MM.1S (cell line): ENCODE measurements around the gene EMP2.

ENCODE experiments used
- DNase-seq: peaks from one replicate; pipeline ENCODE4 v3.0.0-alpha.2; 2015
- H2AFZ ChIP-seq: fragments of 300-600 bp; sonication (generic); 2 replicates; pipeline ENCODE4 v1.6.0; 2016; ENCODE audit warnings: antibody characterized with exemption, low read length
- H3F3A ChIP-seq: fragments of 300-600 bp; sonication (generic); 2 replicates; pipeline ENCODE4 v1.6.1; 2016; ENCODE audit warnings: mild to moderate bottlenecking, antibody characterized with exemption, low read length, moderate library complexity, mixed read lengths; ENCODE audit not compliant: insufficient read depth
- H3K27ac ChIP-seq: fragments of 300-600 bp; sonication (generic); 2 replicates; pipeline ENCODE4 v1.5.1; 2016; ENCODE audit warnings: mild to moderate bottlenecking, low read length
- H3K27me3 ChIP-seq: fragments of 300-600 bp; sonication (generic); replicated peaks from 2 replicates; pipeline ENCODE4 v1.6.0; 2016; ENCODE audit warnings: low read length; ENCODE audit not compliant: insufficient read depth
- H3K36me3 ChIP-seq: fragments of 300-600 bp; sonication (generic); replicated peaks from 2 replicates; pipeline ENCODE4 v1.6.1; 2016; ENCODE audit warnings: mild to moderate bottlenecking, low read length, mixed read lengths; ENCODE audit not compliant: insufficient read depth
- H3K4me1 ChIP-seq: fragments of 300-600 bp; sonication (generic); 2 replicates; pipeline ENCODE4 v1.6.1; 2016; ENCODE audit warnings: low read length, mixed read lengths
- H3K4me2 ChIP-seq: fragments of 300-600 bp; sonication (generic); 2 replicates; pipeline ENCODE4 v1.6.0; 2016; ENCODE audit warnings: low read depth, low read length
- H3K4me3 ChIP-seq: fragments of 300-600 bp; sonication (generic); 2 replicates; pipeline ENCODE4 v1.5.1; 2016; ENCODE audit warnings: low read length, mixed read lengths
- H3K79me2 ChIP-seq: fragments of 300-600 bp; sonication (generic); 2 replicates; pipeline ENCODE4 v1.6.1; 2016; ENCODE audit warnings: mixed run types, low read length, mixed read lengths
- H3K9ac ChIP-seq: fragments of 300-600 bp; sonication (generic); 2 replicates; pipeline ENCODE4 v1.6.1; 2016; ENCODE audit warnings: low read length, mixed read lengths
- H3K9me2 ChIP-seq: fragments of 300-600 bp; sonication (generic); replicated peaks from 2 replicates; pipeline ENCODE4 v1.6.1; 2016; ENCODE audit warnings: mild to moderate bottlenecking, low read length, mixed read lengths; ENCODE audit not compliant: insufficient read depth
- H3K9me3 ChIP-seq: fragments of 300-600 bp; sonication (generic); replicated peaks from 2 replicates; pipeline ENCODE4 v1.6.1; 2016; ENCODE audit warnings: mild to moderate bottlenecking, low read length, mixed read lengths; ENCODE audit not compliant: insufficient read depth
- H4K20me1 ChIP-seq: fragments of 300-600 bp; sonication (generic); 2 replicates; pipeline ENCODE4 v1.6.1; 2016; ENCODE audit warnings: mild to moderate bottlenecking, low read length, moderate library complexity, mixed read lengths; ENCODE audit not compliant: insufficient read depth
- CTCF ChIP-seq: fragments of 300-600 bp; sonication (generic); IDR thresholded peaks from 2 replicates; pipeline ENCODE4 v1.5.1; 2016; ENCODE audit warnings: antibody characterized with exemption, low read length, mixed read lengths
- EZH2 ChIP-seq: fragments of 300-600 bp; sonication (generic); optimal IDR thresholded peaks from 2 replicates; pipeline ENCODE3; 2017; ENCODE audit warnings: low read depth, mild to moderate bottlenecking, antibody characterized with exemption, low read length, mixed read lengths
- EZH2phosphoT487 ChIP-seq: fragments of 300-600 bp; sonication (generic); IDR thresholded peaks from 2 replicates; pipeline ENCODE4 v1.6.1; 2018; ENCODE audit warnings: antibody characterized with exemption, low read length

Gene EMP2

GRCh38 chr16:10610499-10611184 is 30.2 kb upstream of the EMP2 start:
- Histone ChIP-seq H3K9me3 (no peaks in the 10 kb centered on the region), H3K4me3 (no peak overlapping the region), H3K9ac (no peak overlapping the region), H2AFZ (no peak overlapping the region), H3K36me3 (no peaks in the 10 kb centered on the region), H3K9me2 (no peaks in the 10 kb centered on the region), H3K27ac (no peak overlapping the region), H3K4me1 (0 out of 2 replicates have a peak, but pooled peaks cover 3% of the 10 kb centered on the region), H3K27me3 (no peaks in the 10 kb centered on the region), H3F3A (no peaks in the 10 kb centered on the region), H4K20me1 (no peaks in the 10 kb centered on the region), H3K4me2 (no peak overlapping the region), H3K79me2 (no peaks in the 10 kb centered on the region)
- TF ChIP-seq EZH2 (no peak), CTCF (no peak), EZH2phosphoT487 (no peak)
- DNase-seq: no peak

GRCh38 chr16:10609402-10609774 is 29.0 kb upstream of the EMP2 start:
- Histone ChIP-seq H3K9me2 (no peaks in the 10 kb centered on the region), H3K79me2 (no peaks in the 10 kb centered on the region), H4K20me1 (no peaks in the 10 kb centered on the region), H3K9me3 (no peaks in the 10 kb centered on the region), H3K27ac (no peak overlapping the region), H3K4me3 (no peak overlapping the region), H2AFZ (no peak overlapping the region), H3K36me3 (no peaks in the 10 kb centered on the region), H3K9ac (no peak overlapping the region), H3K4me2 (no peak overlapping the region), H3F3A (no peaks in the 10 kb centered on the region), H3K27me3 (no peaks in the 10 kb centered on the region), H3K4me1 (0 out of 2 replicates have a peak, but pooled peaks cover 3% of the 10 kb centered on the region)
- TF ChIP-seq EZH2phosphoT487 (no peak), CTCF (no peak), EZH2 (no peak)
- DNase-seq: no peak

DNA sequence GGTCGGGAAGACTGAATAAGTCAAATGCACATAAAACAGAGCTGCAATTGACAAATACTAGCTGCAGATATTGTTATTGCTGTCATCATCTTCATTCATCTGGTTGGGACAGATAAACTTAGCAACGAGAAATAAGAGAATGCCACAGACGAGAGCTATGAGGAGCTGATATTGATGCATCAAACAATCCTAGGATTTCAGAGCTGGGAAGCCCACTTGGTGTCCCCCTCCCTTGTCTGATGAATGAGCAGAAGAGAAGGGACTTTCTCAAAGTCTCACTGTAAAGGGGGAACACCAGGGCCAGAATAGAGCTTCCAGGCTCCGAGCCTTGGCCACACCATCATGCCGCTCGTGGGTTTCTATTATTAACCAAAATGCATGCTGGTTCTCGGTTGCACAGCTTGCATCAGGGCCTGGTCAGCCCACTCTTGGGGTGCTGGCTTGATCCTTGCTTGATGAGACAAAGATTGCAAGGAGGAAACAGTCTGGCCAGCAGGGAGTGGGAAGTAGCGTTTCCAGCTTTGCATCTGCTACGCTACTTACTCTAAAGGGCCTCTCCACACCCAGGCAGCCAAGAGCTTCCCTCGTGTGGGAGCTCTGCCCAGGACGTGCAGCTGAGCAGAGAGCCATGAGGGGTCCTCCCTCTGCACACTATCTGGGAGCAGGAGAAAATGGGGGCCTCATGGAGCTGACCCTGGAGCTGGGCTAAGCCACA is 28.4 kb upstream of the EMP2 start:
- no peak overlapping the region for H3K27ac ChIP-seq
- no peaks in the 10 kb centered on the region for H3K27me3 ChIP-seq
- H4K20me1 ChIP-seq: no peaks in the 10 kb centered on the region
- DNase-seq: no peak
- H3K79me2 ChIP-seq: no peaks in the 10 kb centered on the region
- H3K36me3 ChIP-seq: no peaks in the 10 kb centered on the region
- H3K4me1 ChIP-seq: 0 out of 2 replicates have a peak, but pooled peaks cover 3% of the 10 kb centered on the region
- H3K4me2 ChIP-seq: no peak overlapping the region
- no peak overlapping the region for H2AFZ ChIP-seq
- TF ChIP-seq EZH2phosphoT487 (no peak), CTCF (no peak), EZH2 (no peak)
- no peak overlapping the region for H3K4me3 ChIP-seq
- H3K9me3 ChIP-seq: no peaks in the 10 kb centered on the region
- H3K9ac ChIP-seq: no peak overlapping the region
- no peaks in the 10 kb centered on the region for H3K9me2 ChIP-seq
- no peaks in the 10 kb centered on the region for H3F3A ChIP-seq
